ENCODE measurements around the gene ZMIZ1.

Gene ZMIZ1

DNA sequence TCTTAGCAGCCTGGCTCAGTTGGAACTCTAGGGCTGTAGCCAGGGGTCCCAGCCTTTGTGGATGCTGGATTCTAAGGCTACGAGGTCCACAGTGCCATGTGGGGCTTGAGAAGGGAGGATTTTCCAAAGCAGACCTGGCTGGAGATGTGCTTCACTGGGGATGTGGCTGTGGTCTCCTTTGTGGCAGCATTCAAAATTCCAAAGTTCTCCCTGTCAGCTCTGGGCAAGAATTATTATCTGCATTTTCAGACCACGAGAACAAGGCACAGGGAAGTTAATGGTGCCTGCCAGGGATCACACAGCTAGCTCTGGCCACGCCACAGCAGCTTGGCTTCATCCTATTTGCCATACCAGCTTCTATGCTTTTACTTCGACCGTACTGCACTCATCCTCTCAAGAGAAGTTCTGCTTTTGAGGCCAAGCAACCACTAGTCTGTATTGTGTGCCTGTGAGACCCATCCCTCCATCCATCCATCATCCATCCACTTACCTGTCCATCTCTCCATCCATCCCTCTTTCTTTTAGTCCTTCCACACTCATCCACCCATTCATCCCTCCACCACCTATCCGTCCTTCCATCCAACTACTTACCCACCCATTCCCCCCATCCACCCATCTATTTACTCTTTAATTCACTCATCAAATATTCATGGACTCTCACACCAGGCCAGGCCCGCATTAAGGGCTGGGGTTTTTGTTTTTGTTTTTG, 71.5 kb downstream of the ZMIZ1 start:
- no peak for DNase-seq (ENCODE audit: low read depth)

DNA sequence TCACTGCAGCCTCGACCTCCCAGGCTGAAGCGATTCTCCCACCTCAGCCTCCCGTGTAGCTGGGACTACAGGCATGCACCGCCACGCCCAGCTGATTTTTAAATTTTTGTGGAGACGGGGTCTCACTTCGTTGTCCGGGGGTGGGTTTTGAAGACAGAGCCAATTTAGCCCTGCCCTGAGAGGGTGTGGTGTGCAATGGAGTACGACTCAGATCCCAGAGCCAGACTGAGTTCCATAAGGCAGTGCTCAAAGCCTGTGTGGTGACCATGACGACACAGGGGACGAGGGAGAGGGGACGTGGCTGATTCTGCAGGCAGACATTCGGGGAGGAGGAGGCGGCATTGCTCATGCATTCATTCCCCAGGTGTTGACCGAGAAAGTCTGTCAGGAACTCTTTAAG, 72.1 kb downstream of the ZMIZ1 start:
- no peak for DNase-seq (ENCODE audit: low read depth)

DNA sequence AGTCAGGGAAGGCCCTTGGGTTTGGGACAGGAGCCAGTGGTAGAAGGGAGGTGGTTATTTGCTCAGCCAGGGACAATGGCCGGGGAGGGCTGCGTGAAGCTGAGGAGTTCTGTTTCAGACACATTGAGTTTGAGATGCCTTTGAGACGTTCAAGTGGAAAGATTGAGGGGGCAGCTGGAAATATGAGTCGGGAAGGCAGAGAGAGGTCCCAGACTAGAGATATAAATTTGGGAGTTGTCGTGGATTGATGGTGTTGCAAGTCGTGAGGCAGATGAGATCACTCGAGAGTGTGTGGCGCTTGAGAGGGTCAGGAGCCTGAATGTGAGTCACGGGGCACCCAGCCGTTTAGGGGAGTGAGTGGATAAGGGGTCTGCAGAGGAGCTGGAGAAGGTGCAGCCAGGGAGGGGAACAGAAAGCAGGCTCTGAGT, 73.3 kb downstream of the ZMIZ1 start:
- no peak for DNase-seq (ENCODE audit: low read depth)

DNA sequence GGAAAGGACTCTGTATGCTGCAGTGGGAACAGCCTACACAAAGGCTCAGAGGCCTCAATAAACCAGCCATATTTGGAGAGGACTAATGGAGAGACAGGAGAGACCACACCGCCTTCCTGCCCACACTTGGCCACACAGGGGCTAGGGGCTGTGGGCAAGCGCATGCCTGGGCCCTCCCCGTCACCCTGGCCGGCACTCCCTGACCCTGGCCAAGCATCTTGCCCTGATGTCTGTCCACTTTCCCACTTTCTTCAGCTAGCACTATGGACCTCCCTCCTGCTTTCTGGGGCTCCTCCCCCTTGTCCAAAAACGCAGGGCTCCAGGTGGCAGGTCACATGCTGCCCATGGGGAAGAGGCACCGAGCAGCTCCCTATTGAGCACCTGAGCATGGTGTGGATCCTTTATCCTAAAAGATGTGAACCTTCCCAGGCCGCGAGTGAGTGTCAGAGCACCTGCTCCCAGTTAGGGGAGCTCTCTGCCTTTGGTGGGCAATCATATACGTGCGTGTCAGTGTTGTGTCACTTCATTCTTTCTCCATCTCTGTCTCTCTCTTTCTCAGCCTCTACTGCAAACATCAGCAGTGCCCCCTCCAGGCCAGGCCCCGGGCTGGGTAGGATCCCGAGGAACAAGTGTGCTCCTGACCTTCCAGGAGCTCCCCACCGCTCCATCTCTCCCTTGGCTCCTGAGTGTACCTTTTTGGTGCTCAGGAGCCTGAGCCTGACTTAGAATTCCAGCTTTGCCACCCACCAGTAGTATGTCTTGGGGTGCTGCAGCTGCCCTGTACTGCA, 74.0 kb downstream of the ZMIZ1 start:
- DNase-seq (ENCODE audit: low read depth): no peak

DNA sequence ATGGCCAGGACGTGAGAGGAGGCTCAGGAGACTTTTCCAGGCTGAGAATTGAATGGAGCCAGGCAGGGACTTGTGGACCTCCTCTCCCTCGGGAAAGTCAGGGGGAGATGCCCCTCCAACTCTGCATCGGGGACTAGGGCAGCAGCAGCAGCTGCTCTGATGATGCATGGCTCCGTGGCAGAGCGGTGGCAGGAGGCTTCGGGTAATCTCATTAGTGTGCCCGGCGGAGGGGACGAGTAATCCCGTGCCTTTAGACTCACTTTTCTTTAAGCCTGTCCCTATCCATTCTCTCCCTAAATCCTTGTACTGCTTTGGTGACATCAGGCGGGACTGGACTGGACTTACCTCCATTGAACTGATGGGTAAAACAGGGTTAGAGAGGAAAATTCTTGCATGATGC, 75.1 kb downstream of the ZMIZ1 start:
- no peak for DNase-seq (ENCODE audit: low read depth)

DNA sequence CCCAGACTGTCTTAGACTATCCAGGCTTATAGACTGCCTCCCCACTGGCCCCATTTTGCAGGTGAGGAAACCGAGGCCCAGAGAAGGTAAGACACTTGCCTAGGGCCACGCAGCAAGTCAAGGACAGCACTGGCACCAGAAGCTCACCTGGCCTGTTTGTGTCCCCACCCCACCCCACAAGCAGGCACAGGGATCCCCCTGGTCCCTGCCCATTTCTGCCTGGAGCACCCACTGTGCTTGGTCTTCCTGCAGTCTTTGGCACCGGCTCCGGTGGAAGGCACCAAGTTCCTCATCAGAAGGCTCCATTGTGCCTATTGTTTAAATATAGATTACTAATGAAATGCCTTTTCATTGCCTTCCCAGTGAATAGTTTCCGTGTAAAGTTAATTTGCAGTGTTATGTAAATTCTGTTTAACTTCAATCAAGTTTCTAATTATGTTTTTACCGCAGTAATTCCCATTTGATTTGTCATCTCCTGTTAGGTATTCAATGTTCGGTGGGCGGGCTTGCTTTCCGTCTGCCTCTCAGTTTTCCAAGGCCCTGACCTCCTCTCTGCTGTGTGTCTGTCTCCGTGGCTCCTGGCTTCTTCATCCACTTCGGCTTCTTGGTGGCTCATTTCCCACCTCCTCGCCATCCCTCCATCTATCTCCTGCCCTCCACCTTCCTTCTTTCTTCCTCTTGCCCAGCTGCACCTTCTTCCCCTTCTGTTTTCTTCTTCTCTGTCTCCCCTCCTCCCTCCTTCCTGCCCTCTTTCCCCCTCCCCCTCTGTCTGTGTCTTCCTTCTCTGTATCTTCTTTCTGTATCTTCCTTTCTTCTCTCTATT, 75.8 kb downstream of the ZMIZ1 start:
- no peak for DNase-seq (ENCODE audit: low read depth)

DNA sequence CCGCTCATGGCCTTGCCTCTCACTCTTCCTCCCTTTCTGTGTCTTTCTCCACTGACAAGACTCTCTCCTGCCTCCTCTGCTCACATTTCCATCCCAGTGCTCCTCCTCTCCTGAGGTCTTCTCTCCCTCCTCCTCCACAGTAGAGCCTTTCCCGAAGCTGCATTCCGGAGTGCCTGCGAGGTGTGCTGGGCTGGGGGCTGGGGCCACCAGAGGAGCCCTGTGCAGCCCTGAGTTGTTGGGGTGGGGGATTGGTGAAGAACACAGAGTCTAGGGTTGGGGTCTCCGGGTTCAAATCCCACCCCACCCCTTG, 76.4 kb downstream of the ZMIZ1 start:
- no peak for DNase-seq (ENCODE audit: low read depth)

DNA sequence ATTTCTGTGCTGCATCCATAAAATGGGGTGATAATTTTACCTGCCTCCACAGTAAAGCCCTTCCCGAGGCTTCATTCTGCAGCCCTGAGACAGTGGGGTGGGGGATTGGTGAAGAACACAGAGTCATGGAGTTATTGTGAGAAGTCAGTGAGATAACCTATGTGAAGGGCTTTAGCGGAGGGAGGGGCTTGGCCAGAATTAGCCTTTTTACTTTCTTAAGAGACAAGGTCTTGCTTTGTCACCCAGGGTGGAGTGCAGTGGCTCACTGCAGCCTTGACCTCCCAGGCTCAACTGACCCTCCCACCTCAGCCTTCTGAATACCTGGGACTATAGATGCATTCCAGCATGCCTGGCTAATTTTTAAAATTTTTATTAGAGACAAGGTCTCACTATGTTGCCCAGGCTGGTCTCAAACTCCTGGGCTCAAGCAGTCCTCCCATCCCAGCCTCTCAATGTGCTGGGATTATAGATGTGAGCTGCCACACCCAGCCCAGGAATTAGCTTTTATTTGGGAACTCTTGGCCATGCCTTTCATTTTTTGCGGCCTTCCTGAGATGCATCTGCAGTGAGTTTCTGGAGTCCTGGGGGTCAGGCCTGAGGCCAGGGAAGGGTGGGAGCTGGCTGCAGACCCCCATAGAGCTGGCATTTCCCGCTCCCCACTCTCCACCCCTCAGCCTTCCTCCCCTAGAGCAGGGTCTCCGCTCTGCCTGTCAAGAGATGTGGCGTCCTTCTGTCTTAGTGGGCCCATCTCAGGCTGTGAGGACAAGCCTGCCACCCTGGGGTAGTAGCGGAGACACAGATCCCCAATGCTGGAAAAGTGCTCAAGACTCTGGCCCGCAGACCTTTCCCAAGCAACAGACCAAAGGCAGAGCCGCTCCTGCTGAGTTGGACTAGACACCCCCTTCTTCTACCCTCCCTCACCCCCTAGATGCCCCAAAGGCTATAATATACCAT, 77.0 kb downstream of the ZMIZ1 start:
- DNase-seq (ENCODE audit: low read depth): no peak

DNA sequence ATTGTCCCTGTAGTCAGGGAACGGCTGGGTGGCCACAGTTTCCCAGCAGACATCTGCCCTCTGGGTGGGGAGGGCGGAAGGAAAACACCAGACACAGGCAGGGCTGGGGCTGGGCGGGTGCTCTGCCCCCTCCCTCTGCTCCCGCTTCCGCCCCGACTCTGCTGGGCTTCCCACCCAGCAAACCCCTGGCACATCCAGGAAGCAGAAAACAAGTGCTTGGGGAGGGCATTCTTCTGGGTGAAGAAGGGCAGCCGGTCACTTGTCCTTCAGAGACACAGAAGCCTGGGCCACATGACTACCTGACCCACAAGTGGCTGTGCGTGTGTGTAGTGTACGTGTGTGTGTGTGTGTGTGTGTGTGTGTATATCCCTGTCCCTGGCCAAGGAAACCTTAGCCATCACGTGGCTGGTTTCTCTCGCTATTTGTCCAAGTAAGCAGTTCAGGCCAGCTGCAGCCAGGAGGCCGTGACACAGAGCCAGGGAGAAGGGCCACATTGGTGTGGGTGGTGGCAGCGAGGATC, 77.9 kb downstream of the ZMIZ1 start:
- no peak for DNase-seq (ENCODE audit: low read depth)

DNA sequence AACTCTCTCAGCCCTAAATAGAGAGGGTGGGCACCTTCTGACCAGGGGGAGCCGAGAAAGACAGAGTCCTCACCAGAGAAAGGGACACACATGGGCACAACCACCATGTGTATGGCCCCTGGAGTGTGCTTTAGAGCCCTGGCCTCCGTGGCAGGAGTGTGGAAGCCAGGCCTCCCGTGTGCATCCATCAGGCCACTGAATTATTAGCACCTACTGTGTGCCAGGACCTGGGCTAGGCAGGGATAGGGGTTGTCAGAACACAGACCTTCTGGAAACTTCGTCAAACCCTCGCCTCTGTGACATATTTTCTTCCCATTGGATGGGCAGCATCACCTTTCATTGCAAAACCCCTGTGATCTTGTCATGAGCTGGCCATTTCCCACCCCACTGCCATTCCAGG, 78.5 kb downstream of the ZMIZ1 start:
- no peak for DNase-seq (ENCODE audit: low read depth)

DNA sequence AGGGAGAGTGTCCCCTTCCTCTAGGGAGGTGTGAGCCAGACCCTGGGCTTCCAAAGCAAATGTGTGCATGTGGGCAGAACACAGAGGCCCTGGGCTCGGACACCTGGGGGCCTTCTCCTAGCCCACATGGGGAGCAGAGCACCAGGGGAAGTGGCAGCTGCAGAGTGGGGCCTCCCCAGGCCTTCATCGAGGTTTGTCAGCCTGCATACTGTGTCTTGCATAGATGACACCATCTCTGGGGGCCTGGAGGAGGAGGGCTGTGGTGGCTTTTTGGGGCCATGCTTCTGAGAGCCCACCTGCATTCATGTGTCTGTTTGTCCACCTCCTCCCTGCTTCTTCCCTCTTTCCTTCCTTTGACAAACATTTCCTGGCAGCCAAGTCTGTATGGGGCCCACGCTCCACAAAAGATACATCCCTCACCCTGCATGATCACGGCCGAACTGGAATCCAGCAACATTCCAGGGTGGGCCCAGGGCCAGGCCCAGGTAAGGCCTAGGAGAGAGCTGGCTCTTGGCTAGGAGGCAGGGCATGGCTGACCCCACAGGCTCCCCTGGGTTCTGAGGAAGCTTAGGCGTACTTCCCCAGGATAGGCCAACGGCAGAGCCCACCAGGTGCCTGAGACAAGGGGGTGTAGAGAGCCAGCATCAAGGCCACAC, 79.2 kb downstream of the ZMIZ1 start:
- no peak for DNase-seq (ENCODE audit: low read depth)

DNA sequence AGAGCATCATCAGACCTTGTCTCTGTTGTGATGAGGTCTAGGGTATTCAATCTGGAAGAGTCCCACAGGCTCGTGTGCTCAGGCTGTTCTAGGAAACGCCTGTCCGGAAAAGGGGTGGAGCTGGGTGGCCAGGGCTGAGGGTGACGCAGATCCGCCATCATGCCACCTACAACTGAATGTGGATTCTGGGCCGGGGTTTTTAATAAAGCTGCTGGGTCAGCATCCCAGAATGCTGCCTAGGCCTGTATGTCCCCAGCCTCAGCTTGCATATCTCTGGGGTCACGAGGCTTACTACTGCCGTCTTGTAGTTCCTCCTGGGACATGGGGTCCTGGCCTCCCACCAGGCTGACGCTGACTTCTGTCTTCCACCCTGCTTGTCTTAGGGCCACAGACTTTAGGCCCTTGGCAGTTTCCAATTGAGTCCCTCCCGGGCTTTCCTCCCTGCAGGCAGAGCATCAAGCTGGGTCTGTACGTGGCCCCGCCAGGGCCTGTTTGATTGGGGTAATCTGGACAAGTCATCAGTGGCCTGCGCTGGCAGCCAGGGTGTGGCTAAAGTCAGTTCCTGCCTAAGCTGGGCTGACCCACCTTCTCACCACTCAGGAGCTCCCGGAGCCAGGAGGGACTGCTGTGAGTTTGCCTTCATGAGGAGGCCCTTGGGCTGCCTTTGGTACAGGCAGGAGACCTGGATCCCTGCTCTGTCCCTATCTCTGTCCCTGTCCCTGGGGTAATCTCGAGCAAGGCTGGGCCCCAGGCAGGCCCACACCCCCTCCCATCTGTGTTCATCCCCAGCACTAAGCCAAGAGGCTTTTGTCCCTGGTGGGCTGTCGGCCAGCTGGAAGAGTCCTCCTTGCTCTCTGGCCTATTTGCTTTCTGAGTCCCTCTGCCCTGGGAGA, 79.9 kb downstream of the ZMIZ1 start:
- no peak for DNase-seq (ENCODE audit: low read depth)

DNA sequence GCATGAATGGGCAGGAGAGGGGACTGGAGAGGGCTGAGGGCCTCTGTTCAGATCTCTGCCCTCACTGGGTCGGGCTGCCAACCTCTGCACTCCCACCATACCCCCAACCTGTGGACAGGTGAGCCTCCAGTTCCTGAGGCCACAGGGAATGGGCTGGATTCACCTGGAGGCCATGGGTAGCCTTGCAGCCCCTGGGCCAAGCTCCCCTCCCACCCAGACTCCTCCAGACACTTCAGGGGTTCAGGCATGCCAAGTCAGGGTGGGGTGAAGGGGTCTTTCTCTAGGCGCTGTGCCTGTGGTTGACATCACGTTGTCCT, 80.5 kb downstream of the ZMIZ1 start:
- no peak for DNase-seq (ENCODE audit: low read depth)

DNA sequence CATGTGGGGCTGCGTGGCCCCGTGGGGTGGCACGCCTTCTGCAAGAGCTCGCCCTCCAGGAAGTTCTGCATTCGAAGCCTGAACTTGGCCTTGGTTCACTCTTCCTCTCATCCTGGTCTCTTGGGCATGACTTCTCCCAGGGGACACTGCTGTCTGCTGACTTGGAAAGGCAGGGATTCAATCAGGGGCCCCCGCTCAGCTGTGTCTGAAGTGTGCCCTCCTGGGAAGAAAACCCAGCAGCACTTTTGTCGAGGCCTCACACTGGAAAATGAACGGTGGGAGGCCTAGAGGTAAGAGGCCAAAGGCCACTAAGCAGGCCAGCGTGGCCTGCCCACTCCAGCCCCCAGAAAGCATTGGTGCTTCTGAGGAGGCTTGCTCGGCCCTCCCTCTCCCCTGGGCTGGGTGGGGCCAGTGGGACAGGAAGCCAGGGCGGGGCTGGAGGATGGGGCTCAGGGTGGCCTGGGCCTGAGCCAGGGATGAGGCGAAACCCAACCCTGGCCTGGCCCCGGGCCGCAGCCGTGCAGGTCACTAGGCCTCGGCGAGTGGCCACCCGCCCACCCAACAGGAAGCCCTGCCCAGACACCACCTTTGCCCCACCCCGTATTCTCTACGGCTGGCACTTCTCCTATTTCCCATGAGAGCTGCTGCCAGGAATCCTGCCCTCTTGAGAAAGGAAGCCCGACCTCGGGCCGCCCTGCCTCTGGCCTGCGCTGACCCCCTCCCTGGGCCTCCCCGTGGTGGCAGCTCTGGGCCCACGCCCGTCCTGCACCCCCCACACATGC, 81.1 kb downstream of the ZMIZ1 start:
- DNase-seq (ENCODE audit: low read depth): no peak

DNA sequence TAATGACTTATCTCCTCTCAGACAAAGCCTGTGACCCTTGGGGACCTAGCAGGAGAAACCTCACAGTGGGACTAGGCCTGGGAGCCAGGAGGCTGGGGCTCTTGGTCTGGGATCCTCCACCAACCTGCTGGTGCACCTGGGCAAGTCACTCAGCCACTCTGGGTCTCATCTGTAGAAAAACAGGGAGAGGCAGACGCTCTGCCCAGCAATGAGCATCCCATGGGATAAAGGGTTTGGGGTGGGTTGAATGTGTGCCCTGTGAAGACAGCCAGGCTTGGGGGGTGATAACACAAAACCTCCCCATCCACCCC, 81.6 kb downstream of the ZMIZ1 start:
- DNase-seq (ENCODE audit: low read depth): no peak

DNA sequence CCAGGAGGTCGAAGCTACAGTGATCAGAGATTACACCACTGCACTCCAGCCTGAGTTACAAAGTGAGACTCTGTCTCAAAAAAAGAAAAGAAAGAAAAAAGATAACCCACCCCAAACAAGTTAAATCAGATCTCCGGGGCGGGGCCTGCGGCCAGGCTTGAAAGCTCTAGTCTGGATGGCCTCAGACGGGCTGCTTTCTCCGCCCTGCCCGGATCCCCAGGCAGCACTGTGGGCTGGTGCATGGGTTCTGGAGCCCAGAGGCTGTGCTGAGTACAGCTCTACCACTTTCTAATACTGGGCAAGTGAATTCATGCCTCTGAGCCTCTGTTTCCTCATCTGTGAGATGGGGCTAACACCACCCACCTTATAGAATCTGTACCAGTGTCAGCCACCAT, 83.7 kb downstream of the ZMIZ1 start:
- DNase-seq (ENCODE audit: low read depth): no peak

DNA sequence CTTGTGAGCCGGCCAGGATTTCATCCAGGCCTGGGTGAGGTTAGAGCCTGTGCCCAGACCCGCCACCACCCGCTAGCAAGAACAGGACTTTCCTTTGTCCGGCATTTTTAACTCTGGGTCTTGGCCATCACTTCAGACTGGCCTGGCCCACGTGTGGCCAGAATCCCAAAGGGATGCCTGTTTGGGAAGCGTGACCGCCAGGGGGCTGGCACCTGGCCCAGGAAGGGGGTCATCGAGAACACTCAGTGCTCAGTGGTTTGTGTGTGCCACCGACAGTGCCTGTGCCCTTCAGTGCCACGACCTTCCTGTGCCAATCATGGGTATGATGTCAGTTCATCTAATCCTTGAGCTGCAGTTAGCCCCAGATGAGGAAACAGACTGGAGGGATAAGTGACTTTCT, 85.0 kb downstream of the ZMIZ1 start:
- DNase-seq (ENCODE audit: low read depth): no peak

DNA sequence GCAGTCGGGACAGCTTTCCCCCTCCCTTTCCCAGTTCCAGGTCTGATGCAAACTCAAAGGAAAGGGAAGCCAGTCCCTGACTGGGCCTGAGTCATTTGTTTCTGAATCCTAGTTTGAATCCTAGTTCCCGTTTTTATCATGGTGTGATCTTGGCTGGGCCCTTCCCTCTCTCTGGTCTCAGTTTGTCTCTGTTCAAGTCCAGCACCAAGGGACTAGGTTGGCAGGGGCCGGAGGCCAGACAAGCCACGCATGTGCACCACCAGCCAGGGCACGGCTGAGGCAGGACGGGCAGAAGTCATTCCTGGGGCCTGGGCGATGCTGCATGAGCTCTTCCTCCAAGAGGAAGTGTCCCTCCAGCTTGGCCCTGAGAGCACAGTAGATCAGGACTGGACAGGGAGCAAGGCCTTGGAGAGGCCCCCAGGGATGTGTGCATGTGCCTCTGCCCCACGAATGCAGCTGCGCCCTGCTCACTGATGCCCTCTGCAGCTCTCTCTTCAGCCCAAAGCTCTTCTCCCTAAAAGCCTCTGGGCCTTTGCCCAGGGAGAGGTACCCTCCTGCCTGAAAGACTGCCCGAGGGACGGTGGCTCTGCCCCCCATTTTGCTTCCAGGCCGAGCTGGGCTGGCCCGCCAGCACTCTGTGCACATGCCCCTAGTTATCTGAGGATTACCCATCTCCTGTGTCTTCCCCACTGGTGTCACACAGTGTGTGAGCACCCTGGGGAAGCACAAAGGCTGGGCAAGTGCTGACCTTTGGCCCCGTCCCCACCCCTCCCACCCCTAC, 86.7 kb downstream of the ZMIZ1 start:
- no peak for DNase-seq (ENCODE audit: low read depth)
